Measurements from ENCODE around the gene COL23A1.

The COL23A1 gene

GRCh38 chr5:178267876-178268275 lies 322.3 kb downstream of the COL23A1 start:
- H3K4me3 ChIP-seq (ENCODE audit: low read depth, low read length): no peak overlapping the region

GRCh38 chr5:178267245-178267644 lies 322.9 kb downstream of the COL23A1 start:
- TF ChIP-seq ZNF777 (tag by site-specific recombination; IDR thresholded peaks at IDR 0.05; ENCODE audit: borderline replicate concordance) (no peak), HIC1 (tag by site-specific recombination; IDR thresholded peaks at IDR 0.05) (no peak), BCL6B (tag by site-specific recombination; IDR thresholded peaks at IDR 0.05) (no peak)
- Histone ChIP-seq H3K4me3 (ENCODE audit: low read depth, low read length) (no peak overlapping the region), H3K4me1 (ENCODE audit: control insufficient read depth, insufficient read depth, low read length) (no peaks in the 10 kb centered on the region), H3K9me3 (ENCODE audit: control insufficient read depth, insufficient read depth, low read depth, low read length) (no peaks in the 10 kb centered on the region), H3K27ac (ENCODE audit: extremely low read depth, low read depth, low read length) (no peak overlapping the region), H3K36me3 (ENCODE audit: control insufficient read depth in 2 of 2, insufficient read depth in 1 of 2, low read length in 2 of 2) (no peaks in the 10 kb centered on the region)
- ChIA-PET POLR2A (interaction anchor here (0.5 kb wide), 1 partner anchor 31 kb away, joined by 4 read pairs; no protein-coding TSS in a partner anchor), CTCF (no interaction called here)

More at GRCh38 chr5:178267876-178268275, 322.3 kb downstream of the COL23A1 start:
- ChIA-PET CTCF (no interaction called here), POLR2A (no interaction called here)
- no peaks in the 10 kb centered on the region for H3K36me3 ChIP-seq (ENCODE audit: control insufficient read depth in 2 of 2, insufficient read depth in 1 of 2, low read length in 2 of 2)
- TF ChIP-seq ZNF366 (tag by site-specific recombination; conservative IDR thresholded peaks at IDR 0.05): no peak
- TF ChIP-seq ZNF701 (tag by site-specific recombination; IDR thresholded peaks at IDR 0.05): no peak
- no peaks in the 10 kb centered on the region for H3K4me1 ChIP-seq (ENCODE audit: control insufficient read depth, insufficient read depth, low read length)
- no peak overlapping the region for H3K27ac ChIP-seq (ENCODE audit: extremely low read depth, low read depth, low read length)
- H3K9me3 ChIP-seq (ENCODE audit: control insufficient read depth, insufficient read depth, low read depth, low read length): no peaks in the 10 kb centered on the region

GRCh38 chr5:178266581-178266980 lies 323.6 kb downstream of the COL23A1 start:
- H3K4me1 ChIP-seq (ENCODE audit: control insufficient read depth, insufficient read depth, low read length): no peaks in the 10 kb centered on the region
- no peak overlapping the region for H3K4me3 ChIP-seq (ENCODE audit: low read depth, low read length)
- ChIA-PET POLR2A (no interaction called here), CTCF (no interaction called here)
- TF ChIP-seq ZFHX2 (tag by site-specific recombination; conservative IDR thresholded peaks at IDR 0.05) (no peak), ZNF449 (tag by site-specific recombination; IDR thresholded peaks at IDR 0.05) (no peak), ZNF248 (tag by site-specific recombination; IDR thresholded peaks at IDR 0.05) (no peak), ZNF37A (tag by site-specific recombination; IDR thresholded peaks at IDR 0.05) (no peak), ZNF692 (tag by site-specific recombination; IDR thresholded peaks at IDR 0.05) (no peak), ZBTB10 (tag by site-specific recombination; IDR thresholded peaks at IDR 0.05) (no peak), ZNF426 (tag by site-specific recombination; IDR thresholded peaks at IDR 0.05) (no peak)
- H3K27ac ChIP-seq (ENCODE audit: extremely low read depth, low read depth, low read length): no peak overlapping the region
- H3K9me3 ChIP-seq (ENCODE audit: control insufficient read depth, insufficient read depth, low read depth, low read length): no peaks in the 10 kb centered on the region
- no peaks in the 10 kb centered on the region for H3K36me3 ChIP-seq (ENCODE audit: control insufficient read depth in 2 of 2, insufficient read depth in 1 of 2, low read length in 2 of 2)

All from HEK293 (cell line).